NCI-H510A (cell line): Measurements from ENCODE around the gene PCAT6.
"Not testable (repeated sequence)": the region's sequence is repeated elsewhere in the genome, so short reads cannot be mapped to it uniquely, and the experiment has no call there.

Experiments
- DNase-seq: peaks from one replicate; lab custom pipeline; 2025; lab: John Stamatoyannopoulos, UW

Gene PCAT6

GRCh38 chr1:202810615-202811295, at the start of gene PCAT6:
TSS of gene PCAT6 (plus strand) at chr1:202810954.
- peak; percentile 98 for DNase-seq

- no peak for DNase-seq
These were observed 48.7 kb upstream of the PCAT6 start for GRCh38 chr1:202762019-202762418.

GRCh38 chr1:202765721-202766120, 45.0 kb upstream of the PCAT6 start:
- DNase-seq: no peak

GRCh38 chr1:202770135-202770534, 40.6 kb upstream of the PCAT6 start:
- DNase-seq: no peak

- no peak for DNase-seq
These were observed 29.6 kb upstream of the PCAT6 start for GRCh38 chr1:202781180-202781579.

GRCh38 chr1:202786804-202787203, 23.9 kb upstream of the PCAT6 start:
- DNase-seq: no peak

- DNase-seq: no peak
These were observed 22.0 kb upstream of the PCAT6 start for GRCh38 chr1:202788800-202789199.

GRCh38 chr1:202791077-202791747, 19.5 kb upstream of the PCAT6 start:
- DNase-seq: no peak

- DNase-seq: no peak
These were observed 16.6 kb upstream of the PCAT6 start for GRCh38 chr1:202794051-202794740.

GRCh38 chr1:202794931-202795330, 15.8 kb upstream of the PCAT6 start:
- DNase-seq: not testable (repeated sequence)

GRCh38 chr1:202796670-202797069, 14.1 kb upstream of the PCAT6 start:
- no peak for DNase-seq

- no peak for DNase-seq
These were observed 12.5 kb upstream of the PCAT6 start for GRCh38 chr1:202798260-202798659.

GRCh38 chr1:202798792-202799331, 11.9 kb upstream of the PCAT6 start:
- DNase-seq: no peak

- no peak for DNase-seq
These were observed 10.0 kb upstream of the PCAT6 start for GRCh38 chr1:202800742-202801141.

- DNase-seq: no peak
These were observed 9.6 kb upstream of the PCAT6 start for GRCh38 chr1:202801175-202801574.

- DNase-seq: no peak
These were observed 8.7 kb upstream of the PCAT6 start for GRCh38 chr1:202802034-202802433.

- DNase-seq: no peak
These were observed 7.5 kb upstream of the PCAT6 start for GRCh38 chr1:202802998-202803932.

- DNase-seq: no peak
These were observed 6.6 kb upstream of the PCAT6 start for GRCh38 chr1:202804126-202804525.

- no peak for DNase-seq
These were observed 4.6 kb upstream of the PCAT6 start for GRCh38 chr1:202805886-202806844.

- DNase-seq: peak; percentile 9
These were observed 3.8 kb upstream of the PCAT6 start for GRCh38 chr1:202806845-202807450.
